Stimulated activated naive B cell treated with anti-CD40 and anti-IgM and Interleukin-4, amounts not matched to agents 10 μg/mL and 1 μg/mL and 100 μg/mL, for 72 hours (primary cell): ENCODE measurements around the gene TMEM190.
"Not testable (repeated sequence)": the region's sequence is repeated elsewhere in the genome, so short reads cannot be mapped to it uniquely, and the experiment has no call there.

ENCODE experiments used
- ATAC-seq, 2 donors: fragments of 150-1000 bp; cut with Tn5 transposase; replicated peaks; 2 replicates each; pipeline ENCODE4 v1.10.0; 2021; ENCODE audit warnings: moderate library complexity in 1 of 2
- DNase-seq: peaks from one replicate; pipeline ENCODE4 v3.0.0; 2021
- H3K27ac Mint-ChIP-seq: one replicate; pipeline ENCODE4 v1.8.0; 2022; ENCODE audit warnings: mild to moderate bottlenecking, mixed read lengths
- H3K27me3 Mint-ChIP-seq, 2 donors: one replicate each; pipeline ENCODE4 v1.8.0; 2022; ENCODE audit warnings: mixed read lengths in 2 of 2
- H3K36me3 Mint-ChIP-seq, 2 donors: one replicate each; pipeline ENCODE4 v1.8.0; 2022; ENCODE audit warnings: mixed read lengths in 2 of 2, mild to moderate bottlenecking in 1 of 2
- H3K4me1 Mint-ChIP-seq, 2 donors: one replicate each; pipeline ENCODE4 v1.8.0; 2022; ENCODE audit warnings: mixed read lengths in 2 of 2, mild to moderate bottlenecking in 1 of 2
- H3K4me3 Mint-ChIP-seq, 2 donors: one replicate each; pipeline ENCODE4 v1.8.0; 2022; ENCODE audit warnings: mild to moderate bottlenecking in 2 of 2, mixed read lengths in 2 of 2, moderate library complexity in 1 of 2
- H3K9me3 Mint-ChIP-seq, 2 donors: one replicate each; pipeline ENCODE4 v1.8.0; 2022; ENCODE audit warnings: mixed read lengths in 2 of 2, mild to moderate bottlenecking in 1 of 2

The TMEM190 gene

GRCh38 chr19:55376241-55376933 is at the start of gene TMEM190:
Gene TMEM190, plus strand, starts transcription at chr19:55376826. Its CDS starts 28 bp downstream, at chr19:55376854.
- H3K27ac Mint-ChIP-seq: peak within 1 kb of the TSS; percentile 37
- DNase-seq (no peak), ATAC-seq (peak in 1 of 2 donors; percentile 18)
- no peak within 1 kb of the TSS for H3K4me3 Mint-ChIP-seq
- peaks cover 8 to 11% of the 10 kb centered on the region in 2 donors for H3K4me1 Mint-ChIP-seq
- H3K27me3 Mint-ChIP-seq: peaks cover 36 to 54% of the 10 kb centered on the region in 2 donors
- H3K36me3 Mint-ChIP-seq: peaks cover 0 to 6% of the 10 kb centered on the region in 2 donors
- H3K9me3 Mint-ChIP-seq: no peaks in the 10 kb centered on the region

GRCh38 chr19:55328774-55329318 is 47.8 kb upstream of the TMEM190 start:
- DNase-seq, H3K9me3 Mint-ChIP-seq, H3K4me3 Mint-ChIP-seq, H3K36me3 Mint-ChIP-seq, ATAC-seq, H3K27ac Mint-ChIP-seq, H3K4me1 Mint-ChIP-seq: not testable (repeated sequence)
- peaks cover 30 to 31% of the 10 kb centered on the region in 2 donors for H3K27me3 Mint-ChIP-seq

GRCh38 chr19:55329791-55330190 is 46.8 kb upstream of the TMEM190 start:
- H3K4me3 Mint-ChIP-seq, DNase-seq, H3K4me1 Mint-ChIP-seq, ATAC-seq, H3K9me3 Mint-ChIP-seq, H3K27ac Mint-ChIP-seq, H3K36me3 Mint-ChIP-seq: not testable (repeated sequence)
- H3K27me3 Mint-ChIP-seq: peaks cover 30 to 35% of the 10 kb centered on the region in 2 donors

- ATAC-seq: no peak
- DNase-seq: no peak
- Mint-ChIP-seq H3K36me3 (no peaks in the 10 kb centered on the region), H3K4me1 (peaks cover 5 to 7% of the 10 kb centered on the region in 2 donors), H3K9me3 (no peaks in the 10 kb centered on the region), H3K27ac (no peak overlapping the region), H3K27me3 (peaks cover 34 to 36% of the 10 kb centered on the region in 2 donors), H3K4me3 (no peak overlapping the region)
These were observed 42.8 kb upstream of the TMEM190 start for GRCh38 chr19:55333870-55334269.

- Mint-ChIP-seq H3K27ac (no peak overlapping the region), H3K4me1 (peaks cover 13 to 19% of the 10 kb centered on the region in 2 donors), H3K27me3 (peaks cover 33 to 42% of the 10 kb centered on the region in 2 donors)
These were observed 40.5 kb upstream of the TMEM190 start for GRCh38 chr19:55336101-55336500.

GRCh38 chr19:55339105-55339888 is 37.3 kb upstream of the TMEM190 start, which contains the start of gene KMT5C:
Gene KMT5C, plus strand, starts transcription at chr19:55339876. Its CDS starts 2,061 bp downstream, at chr19:55341937.
- peak within 1 kb of the TSS; percentile 90 to 94 for H3K4me3 Mint-ChIP-seq
- peak; percentile 88 to 89 for ATAC-seq
- peaks cover 22 to 40% of the 10 kb centered on the region in 2 donors for H3K27me3 Mint-ChIP-seq
- peak; percentile 100 for DNase-seq
- no peaks in the 10 kb centered on the region for H3K9me3 Mint-ChIP-seq
- H3K4me1 Mint-ChIP-seq: peaks cover 16 to 26% of the 10 kb centered on the region in 2 donors
- H3K36me3 Mint-ChIP-seq: peaks cover 14 to 22% of the 10 kb centered on the region in 2 donors
- peak within 1 kb of the TSS; percentile 94 for H3K27ac Mint-ChIP-seq

More at GRCh38 chr19:55336101-55336500, 40.5 kb upstream of the TMEM190 start:
- no peak for ATAC-seq
- Mint-ChIP-seq H3K4me3 (no peak overlapping the region), H3K36me3 (no peaks in the 10 kb centered on the region), H3K9me3 (no peaks in the 10 kb centered on the region)
- DNase-seq: no peak

GRCh38 chr19:55339889-55340783 is 36.5 kb upstream of the TMEM190 start:
- peaks cover 16 to 26% of the 10 kb centered on the region in 2 donors for H3K4me1 Mint-ChIP-seq
- peaks cover 20 to 31% of the 10 kb centered on the region in 2 donors for H3K27me3 Mint-ChIP-seq
- ATAC-seq (no peak), DNase-seq (no peak)
- peaks cover 21 to 29% of the 10 kb centered on the region in 2 donors for H3K36me3 Mint-ChIP-seq
- peak overlapping the region; percentile 90 to 94 for H3K4me3 Mint-ChIP-seq
- H3K27ac Mint-ChIP-seq: peak overlapping the region; percentile 91
- no peaks in the 10 kb centered on the region for H3K9me3 Mint-ChIP-seq

GRCh38 chr19:55340784-55341147 is 35.9 kb upstream of the TMEM190 start:
- H3K4me1 Mint-ChIP-seq: peaks cover 16 to 26% of the 10 kb centered on the region in 2 donors
- H3K4me3 Mint-ChIP-seq: peak overlapping the region; percentile 90 to 94
- H3K9me3 Mint-ChIP-seq: no peaks in the 10 kb centered on the region

GRCh38 chr19:55341171-55341588 is 35.4 kb upstream of the TMEM190 start:
- Mint-ChIP-seq H3K4me1 (peaks cover 16 to 26% of the 10 kb centered on the region in 2 donors), H3K4me3 (peak overlapping the region; percentile 90 to 94), H3K27ac (peak overlapping the region; percentile 91), H3K36me3 (peaks cover 21 to 35% of the 10 kb centered on the region in 2 donors), H3K27me3 (peaks cover 17 to 24% of the 10 kb centered on the region in 2 donors), H3K9me3 (no peaks in the 10 kb centered on the region)
- ATAC-seq (no peak), DNase-seq (no peak)

More at GRCh38 chr19:55340784-55341147, 35.9 kb upstream of the TMEM190 start:
- H3K27me3 Mint-ChIP-seq: peaks cover 19 to 25% of the 10 kb centered on the region in 2 donors
- H3K27ac Mint-ChIP-seq: peak overlapping the region; percentile 91
- ATAC-seq: no peak
- DNase-seq: no peak
- H3K36me3 Mint-ChIP-seq: peaks cover 21 to 35% of the 10 kb centered on the region in 2 donors

- no peak overlapping the region for H3K27ac Mint-ChIP-seq
- H3K4me1 Mint-ChIP-seq: peaks cover 16 to 26% of the 10 kb centered on the region in 2 donors
- peaks cover 14 to 17% of the 10 kb centered on the region in 2 donors for H3K27me3 Mint-ChIP-seq
- ATAC-seq: no peak
- peak overlapping the region in 1 of 2 donors; percentile 64 for H3K4me3 Mint-ChIP-seq
- peaks cover 21 to 35% of the 10 kb centered on the region in 2 donors for H3K36me3 Mint-ChIP-seq
- no peak for DNase-seq
- no peaks in the 10 kb centered on the region for H3K9me3 Mint-ChIP-seq
These were observed 34.8 kb upstream of the TMEM190 start for GRCh38 chr19:55341595-55342531.

GRCh38 chr19:55344444-55344843 is 32.2 kb upstream of the TMEM190 start:
- H3K9me3 Mint-ChIP-seq: no peaks in the 10 kb centered on the region
- peaks cover 24 to 40% of the 10 kb centered on the region in 2 donors for H3K36me3 Mint-ChIP-seq
- no peak overlapping the region for H3K27ac Mint-ChIP-seq
- H3K27me3 Mint-ChIP-seq: peaks cover 5 to 13% of the 10 kb centered on the region in 2 donors
- H3K4me3 Mint-ChIP-seq: no peak overlapping the region
- ATAC-seq (no peak), DNase-seq (no peak)
- peaks cover 11 to 17% of the 10 kb centered on the region in 2 donors for H3K4me1 Mint-ChIP-seq

- H3K27me3 Mint-ChIP-seq: peaks cover 5 to 13% of the 10 kb centered on the region in 2 donors
- no peaks in the 10 kb centered on the region for H3K9me3 Mint-ChIP-seq
- no peak for DNase-seq
- no peak overlapping the region for H3K4me3 Mint-ChIP-seq
- no peak for ATAC-seq
- peaks cover 24 to 40% of the 10 kb centered on the region in 2 donors for H3K36me3 Mint-ChIP-seq
- H3K4me1 Mint-ChIP-seq: peaks cover 9 to 15% of the 10 kb centered on the region in 2 donors
- no peak overlapping the region for H3K27ac Mint-ChIP-seq
These were observed 31.4 kb upstream of the TMEM190 start for GRCh38 chr19:55345101-55345817.
